Glomerular visceral epithelial cell (primary cell): ENCODE measurements around the gene KIF20A.
"Not testable (repeated sequence)": the region's sequence is repeated elsewhere in the genome, so short reads cannot be mapped to it uniquely, and the experiment has no call there.

Source experiments
- DNase-seq: peaks from one replicate; pipeline ENCODE4 v3.0.0-alpha.2; 2016; ENCODE audit errors: extremely low spot score

The KIF20A gene

DNA sequence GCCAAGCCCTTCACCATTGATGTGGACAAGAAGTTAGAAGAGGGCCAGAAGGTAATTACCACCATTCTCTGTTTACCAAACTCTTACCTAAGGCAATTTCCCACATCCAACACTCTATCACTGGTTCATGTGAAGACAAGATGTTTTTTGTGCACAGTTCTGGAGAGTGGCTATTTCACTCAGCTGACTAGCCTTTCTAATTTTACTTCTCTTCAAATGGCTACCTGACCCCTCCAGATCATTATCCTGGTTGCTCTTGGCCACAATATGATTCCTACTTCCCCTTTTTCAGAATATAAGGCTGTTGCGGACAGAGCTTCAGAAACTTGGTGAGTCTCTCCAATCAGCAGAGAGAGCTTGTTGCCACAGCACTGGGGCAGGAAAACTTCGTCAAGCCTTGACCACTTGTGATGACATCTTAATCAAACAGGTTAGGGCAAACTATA lies 7.1 kb downstream of the KIF20A start:
- no peak for DNase-seq

DNA sequence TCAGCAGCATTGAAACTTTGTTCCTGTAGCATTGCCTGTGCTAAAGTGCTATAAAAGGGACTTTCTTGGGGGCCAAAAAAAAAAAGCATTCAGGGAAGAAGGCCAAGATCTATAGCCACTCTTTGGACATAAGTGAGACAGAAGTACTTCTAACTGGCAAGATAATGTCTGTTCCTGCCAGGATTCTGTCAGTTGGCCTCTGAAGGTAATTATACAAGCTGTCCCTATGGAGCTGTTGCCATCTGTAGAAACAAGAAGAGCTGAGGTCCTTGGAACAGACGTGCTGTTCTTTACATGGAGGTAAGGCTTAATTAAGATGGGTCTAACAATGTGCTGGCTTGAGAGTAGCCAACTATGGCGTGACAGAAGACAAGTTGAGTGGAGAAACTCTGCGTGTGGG lies 9.7 kb downstream of the KIF20A start:
- DNase-seq, result no peak

- no peak for DNase-seq
Observed at GRCh38 chr5:138192826-138193225, 13.9 kb downstream of the KIF20A start.

DNA sequence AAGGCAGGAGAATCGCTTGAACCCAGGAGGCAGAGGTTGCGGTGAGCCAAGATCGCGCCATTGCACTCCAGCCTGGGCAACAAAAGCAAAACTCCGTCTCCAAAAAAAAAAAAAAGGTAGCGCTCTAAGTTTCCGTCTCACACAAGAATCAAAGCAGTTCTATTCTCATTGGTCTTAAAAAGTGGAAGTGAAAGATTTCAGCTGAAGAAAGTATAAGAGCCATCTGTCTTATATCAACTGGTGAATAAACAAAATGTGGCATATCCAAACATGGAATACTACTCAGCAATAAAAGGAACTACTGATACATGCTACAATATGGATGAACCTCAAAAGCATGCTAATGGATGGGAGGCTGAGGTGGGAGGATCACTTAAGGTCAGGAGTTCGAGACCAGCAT lies 14.9 kb downstream of the KIF20A start:
- not testable (repeated sequence) for DNase-seq

- DNase-seq, result no peak
Observed at GRCh38 chr5:138210985-138211384, 32.1 kb downstream of the KIF20A start.

GRCh38 chr5:138212828-138213160 lies 33.9 kb downstream of the KIF20A start:
- DNase-seq, result no peak

- DNase-seq, result peak; percentile 99
Observed at GRCh38 chr5:138213161-138214029, 34.5 kb downstream of the KIF20A start, which contains the start of gene CDC23. CDC23 (minus strand) TSS chr5:138213323; CDS start chr5:138213312, 11 bp downstream.

DNA sequence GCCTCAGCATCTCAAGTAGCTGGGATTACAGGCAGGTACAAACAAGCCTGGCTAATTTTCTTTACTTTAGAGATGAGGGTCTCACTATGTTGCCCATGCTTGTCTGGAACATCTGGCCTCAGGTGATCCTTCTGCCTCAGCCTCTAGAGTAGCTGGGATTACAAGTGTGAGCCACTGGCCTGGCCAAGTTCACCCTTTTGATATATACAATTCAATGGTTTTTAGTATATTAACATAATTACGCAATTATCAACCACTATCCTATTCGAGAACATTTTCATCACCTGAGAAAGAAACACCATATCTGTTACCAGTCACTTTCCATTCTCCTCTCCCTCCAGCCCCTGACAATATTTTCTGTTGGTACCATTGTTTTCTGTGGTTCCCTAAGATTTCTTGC lies 37.9 kb downstream of the KIF20A start:
- DNase-seq, result no peak

DNA sequence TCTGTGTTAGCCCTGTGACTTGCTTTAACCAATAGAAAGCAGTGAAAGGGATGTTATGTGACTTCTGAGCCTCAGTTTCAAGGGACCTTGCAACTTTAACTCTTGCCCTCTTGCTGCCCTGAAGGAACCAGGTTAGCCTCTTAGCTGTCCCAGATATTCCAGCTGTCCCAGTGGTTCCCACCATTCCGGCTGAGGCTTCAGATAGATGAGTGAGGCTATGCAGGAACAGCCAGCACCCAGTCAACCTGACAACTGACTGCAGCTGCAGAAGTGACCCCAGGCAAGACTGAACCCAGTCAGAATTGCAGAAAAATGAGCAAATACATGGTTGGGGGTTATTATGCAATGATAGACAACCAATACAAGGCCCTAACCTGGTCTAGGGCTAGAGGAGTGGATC lies 44.6 kb downstream of the KIF20A start:
- DNase-seq, result no peak

DNA sequence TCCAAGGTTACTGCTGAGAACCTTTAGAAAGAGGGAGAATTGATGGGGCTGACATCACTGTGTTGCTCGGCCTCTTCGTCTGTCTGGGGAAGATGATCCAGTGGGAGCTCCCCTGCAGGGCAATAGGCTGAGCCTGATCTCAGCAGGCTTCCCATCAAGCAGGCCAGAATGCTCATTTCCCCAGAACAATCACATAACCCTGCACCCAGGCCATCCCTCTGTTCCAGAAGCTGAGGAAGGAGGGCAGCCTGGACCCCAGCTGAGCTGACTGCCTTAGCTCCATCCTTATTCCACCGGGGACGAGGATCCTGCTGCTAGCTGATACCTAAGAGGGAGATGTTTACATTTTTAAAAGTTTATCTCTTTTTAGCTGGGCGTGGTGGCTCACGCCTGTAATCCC lies 45.8 kb downstream of the KIF20A start:
- DNase-seq, result no peak

- DNase-seq, result no peak
Observed at GRCh38 chr5:138226910-138227309, 48.0 kb downstream of the KIF20A start.

DNA sequence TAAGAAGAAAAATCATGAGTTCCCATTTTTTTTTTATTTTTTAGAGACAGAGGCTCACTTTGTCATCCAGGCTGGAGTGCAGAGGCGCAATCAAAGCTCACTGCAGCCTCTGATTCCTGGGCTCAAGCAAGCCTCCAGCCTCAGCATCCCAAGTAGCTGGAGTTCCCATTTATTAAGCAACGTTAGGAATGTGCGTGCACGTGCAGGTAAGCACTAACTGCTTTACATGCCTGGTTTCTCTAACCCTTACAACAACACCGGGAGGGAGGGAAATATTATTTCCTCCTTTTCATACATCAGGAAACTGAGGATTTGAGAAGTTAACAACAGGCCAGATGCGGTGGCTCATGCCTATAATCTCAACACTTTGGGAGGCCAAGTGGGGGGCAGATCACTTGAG lies 50.5 kb downstream of the KIF20A start:
- no peak for DNase-seq

GRCh38 chr5:138230261-138230660 lies 51.3 kb downstream of the KIF20A start:
- no peak for DNase-seq

DNA sequence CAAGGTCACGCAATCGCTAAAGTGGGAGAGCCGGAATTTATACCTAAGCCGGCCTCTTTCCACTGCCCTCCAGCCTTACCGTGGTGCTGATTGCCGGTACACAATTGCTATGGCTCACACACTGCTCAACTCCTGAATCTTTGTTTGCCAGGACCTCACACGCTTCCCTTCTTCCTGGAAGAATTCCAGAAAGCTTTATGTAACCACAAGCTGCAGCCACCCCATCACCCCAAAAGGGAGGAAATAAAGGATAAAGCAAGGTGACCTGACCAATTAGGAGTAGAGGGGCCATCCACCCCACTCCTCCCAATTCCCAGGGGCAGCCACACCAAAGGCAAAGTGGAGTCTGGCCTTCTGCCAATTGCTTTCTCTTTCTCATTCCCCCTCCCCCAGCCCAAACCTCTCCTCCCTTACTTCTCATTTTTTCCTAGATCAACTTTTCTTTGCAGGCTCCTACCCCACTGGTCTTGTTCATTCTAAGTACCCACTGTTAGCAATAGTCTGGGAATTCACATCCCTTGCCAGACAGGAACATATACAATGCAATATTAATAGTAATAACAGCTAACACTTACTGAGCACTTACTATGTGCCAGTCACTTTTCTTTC lies 52.2 kb downstream of the KIF20A start:
- peak; percentile 29 for DNase-seq

GRCh38 chr5:138233280-138233679 lies 54.4 kb downstream of the KIF20A start:
- no peak for DNase-seq

- no peak for DNase-seq
Observed at GRCh38 chr5:138234651-138235050, 55.7 kb downstream of the KIF20A start.
